Measurements from ENCODE around the gene PPP1R16B. TPM values are rescaled to one million over a fixed set of nuclear protein-coding genes. Genes with fewer than 3 reads are reported as not detected.
"Not testable (repeated sequence)": the region's sequence is repeated elsewhere in the genome, so short reads cannot be mapped to it uniquely, and the experiment has no call there.

The PPP1R16B gene
- total RNA-seq, 5 donors from 2014 or later (not counting 1 experiment from before 2014, with no cell fraction given) = 32.0 to 58.5 (median 50.2) TPM

DNA sequence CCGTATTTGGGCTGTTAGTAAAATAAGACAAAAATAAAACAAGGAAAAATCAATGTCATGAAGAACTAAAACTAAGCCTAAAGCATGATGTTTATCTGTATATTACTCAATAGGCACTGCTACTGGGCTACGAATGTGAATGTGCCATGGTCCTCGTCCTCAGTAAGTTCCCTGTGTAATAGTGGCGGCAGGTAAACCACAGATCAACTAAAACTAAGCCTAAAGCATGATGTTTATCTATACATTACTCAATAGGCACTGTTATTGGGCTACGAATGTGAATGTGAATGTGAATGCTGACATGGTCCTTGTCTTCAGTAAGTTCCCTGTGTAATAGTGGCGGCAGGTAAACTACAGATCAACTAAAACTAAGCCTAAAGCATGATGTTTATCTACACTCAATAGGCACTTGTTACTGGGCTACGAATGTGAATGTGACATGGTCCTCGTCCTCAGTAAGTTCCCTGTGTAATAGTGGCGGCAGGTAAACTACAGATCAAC is 154.7 kb downstream of the PPP1R16B start:
- POLR2A ChIA-PET; H3K9me3 ChIP-seq; H3K36me3 ChIP-seq (ENCODE audit: control insufficient read depth in 2 of 2, extremely low read depth in 1 of 2, insufficient read depth in 1 of 2, low read length in 1 of 2); H3K27ac ChIP-seq (ENCODE audit: low read length); ATAC-seq (replicated peaks in 1 of 4); H3K27ac Mint-ChIP-seq; H3K9me3 Mint-ChIP-seq; DNase-seq; H3K4me3 Mint-ChIP-seq; H3K27me3 Mint-ChIP-seq; H3K4me3 ChIP-seq (ENCODE audit: control insufficient read depth in 1 of 2, extremely low read depth in 1 of 2, low read length in 1 of 2); H3K27me3 ChIP-seq (replicated peaks in 1 of 2; ENCODE audit: control insufficient read depth in 2 of 2, extremely low read depth in 1 of 2, insufficient read depth in 2 of 2, low read length in 1 of 2): not testable (repeated sequence)
- peaks cover 12 to 15% of the 10 kb centered on the region in 2 experiments for H3K4me1 ChIP-seq (ENCODE audit: control insufficient read depth in 1 of 2, extremely low read depth in 1 of 2, insufficient read depth in 2 of 2, low read length in 2 of 2)
- 100% methylated on average over 1 of the region's 9 CpGs for WGBS (ENCODE audit: insufficient coverage)
- CTCF ChIA-PET = interaction anchor here in 1 of 2 donors (1.0 kb wide), 1 partner anchor 18 kb away, joined by 4 read pairs; no protein-coding TSS in a partner anchor
- Mint-ChIP-seq H3K36me3 (peaks cover 12% of the 10 kb centered on the region), H3K4me1 (peaks cover 22 to 30% (median 26%) of the 10 kb centered on the region in 3 donors)

GRCh38 chr20:38961530-38962043 is 156.1 kb downstream of the PPP1R16B start:
- Mint-ChIP-seq H3K9me3 (no peaks in the 10 kb centered on the region), H3K36me3 (peaks cover 17% of the 10 kb centered on the region), H3K4me1 (peaks cover 26 to 33% (median 30%) of the 10 kb centered on the region in 3 donors), H3K27ac (peak overlapping the region; percentile 95), H3K27me3 (no peaks in the 10 kb centered on the region), H3K4me3 (peak overlapping the region; percentile 89 to 98 (median 92))
- Histone ChIP-seq H3K27ac (ENCODE audit: low read length) (peak overlapping the region; percentile 27), H3K4me3 (ENCODE audit: control insufficient read depth in 1 of 2, extremely low read depth in 1 of 2, low read length in 1 of 2) (peak overlapping the region; percentile 74 to 77), H3K4me1 (ENCODE audit: control insufficient read depth in 1 of 2, extremely low read depth in 1 of 2, insufficient read depth in 2 of 2, low read length in 2 of 2) (peaks cover 12 to 15% of the 10 kb centered on the region in 2 experiments), H3K27me3 (replicated peaks in 1 of 2; ENCODE audit: control insufficient read depth in 2 of 2, extremely low read depth in 1 of 2, insufficient read depth in 2 of 2, low read length in 1 of 2) (no peaks in the 10 kb centered on the region), H3K9me3 (no peaks in the 10 kb centered on the region), H3K36me3 (ENCODE audit: control insufficient read depth in 2 of 2, extremely low read depth in 1 of 2, insufficient read depth in 1 of 2, low read length in 1 of 2) (peaks cover 0 to 7% of the 10 kb centered on the region in 2 donors)
- ATAC-seq (replicated peaks in 1 of 4) = no peak
- 13% methylated on average over 11 of the region's 16 CpGs for WGBS (ENCODE audit: insufficient coverage)
- ChIA-PET POLR2A (interaction anchor here in 1 of 2 donors (0.6 kb wide), 2 partner anchors 146 to 471 kb away, joined by 3 read pairs; no protein-coding TSS in a partner anchor), CTCF (interaction anchor here (0.9 to 2.9 kb wide), 6 partner anchors 20 to 172 kb away, joined by 3 to 16 read pairs (median 4); partner anchors contain the start of gene FAM83D (in 1 of the 2))
- DNase-seq = peak in 5 of 35 experiments; percentile 1 to 17 (median 3)

DNA sequence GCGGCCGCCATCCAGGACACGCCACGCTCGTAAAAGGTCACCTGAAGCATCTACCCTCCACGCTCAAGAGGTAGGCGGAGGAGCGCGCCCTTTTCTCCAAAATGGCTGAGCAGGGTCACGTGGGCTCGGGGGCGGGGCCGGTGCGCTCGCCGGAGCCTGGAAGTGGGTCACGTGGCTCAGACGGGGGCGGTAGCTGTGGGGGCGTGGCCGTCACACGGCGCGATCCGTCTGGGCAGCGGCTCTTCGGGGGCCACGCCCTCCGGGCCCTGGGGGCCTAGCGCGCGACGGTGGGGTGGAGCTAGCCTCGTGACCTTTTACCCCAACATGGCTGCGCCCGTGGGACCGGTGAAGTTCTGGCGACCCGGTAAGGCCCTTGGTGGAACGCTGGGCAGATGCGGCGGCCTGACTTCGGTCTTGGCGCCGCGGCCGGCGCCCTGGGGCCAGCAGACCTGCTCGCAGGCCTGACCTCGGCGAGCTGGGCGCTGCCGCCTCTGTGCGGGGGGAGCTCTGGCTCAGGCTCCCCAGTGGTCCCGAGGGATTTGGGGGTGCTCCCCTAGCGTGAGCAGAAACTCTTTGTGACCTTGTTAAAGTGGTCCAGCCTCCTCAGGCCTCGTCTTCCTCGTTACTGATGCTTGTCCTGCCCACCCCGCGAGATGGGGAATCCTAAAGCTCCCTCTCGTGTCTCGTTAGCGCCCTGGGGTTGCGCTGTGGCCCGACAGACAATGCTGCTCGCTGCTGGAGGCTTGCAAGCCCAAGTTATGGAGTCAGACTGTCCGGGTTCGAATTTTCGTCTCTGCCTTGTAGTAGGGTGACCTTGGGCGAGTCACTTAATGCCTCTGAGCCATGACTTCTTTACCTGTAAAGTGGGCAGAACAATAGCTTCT is 156.8 kb downstream of the PPP1R16B start, which contains the start of gene DHX35:
DHX35 (plus strand) TSS at position 301 of the 884 bp plus-strand sequence; CDS start at position 325, 24 bp downstream.
- Mint-ChIP-seq H3K27ac (peak within 1 kb of the TSS; percentile 95), H3K36me3 (peaks cover 17% of the 10 kb centered on the region), H3K27me3 (no peaks in the 10 kb centered on the region), H3K9me3 (no peaks in the 10 kb centered on the region), H3K4me3 (peak within 1 kb of the TSS; percentile 89 to 98 (median 92)), H3K4me1 (peaks cover 26 to 36% (median 33%) of the 10 kb centered on the region in 3 donors)
- ATAC-seq (replicated peaks in 1 of 4) = peak; percentile 97 to 100 (median 99)
- CTCF ChIA-PET = interaction anchor here (0.5 to 2.9 kb wide), 10 partner anchors 33 to 1674 kb away, joined by 3 to 16 read pairs (median 3); partner anchors contain the start of genes ACTR5 (in 1 of the 2) and FAM83D (in 1 of the 2)
- DNase-seq = peak; percentile 97 to 100 (median 99)
- Histone ChIP-seq H3K4me1 (ENCODE audit: control insufficient read depth in 1 of 2, extremely low read depth in 1 of 2, insufficient read depth in 2 of 2, low read length in 2 of 2) (peaks cover 12 to 15% of the 10 kb centered on the region in 2 experiments), H3K9me3 (no peaks in the 10 kb centered on the region), H3K27me3 (replicated peaks in 1 of 2; ENCODE audit: control insufficient read depth in 2 of 2, extremely low read depth in 1 of 2, insufficient read depth in 2 of 2, low read length in 1 of 2) (no peaks in the 10 kb centered on the region), H3K4me3 (ENCODE audit: control insufficient read depth in 1 of 2, extremely low read depth in 1 of 2, low read length in 1 of 2) (peak within 1 kb of the TSS; percentile 74 to 99), H3K36me3 (ENCODE audit: control insufficient read depth in 2 of 2, extremely low read depth in 1 of 2, insufficient read depth in 1 of 2, low read length in 1 of 2) (peaks cover 0 to 7% of the 10 kb centered on the region in 2 donors), H3K27ac (ENCODE audit: low read length) (peak within 1 kb of the TSS; percentile 58)
- under 1% methylated on average over 70 of the region's 70 CpGs for WGBS (ENCODE audit: insufficient coverage)
- POLR2A ChIA-PET = interaction anchor here (0.6 to 0.8 kb wide), 3 partner anchors 10 to 471 kb away, joined by 3 to 10 read pairs (median 3); no protein-coding TSS in a partner anchor

DNA sequence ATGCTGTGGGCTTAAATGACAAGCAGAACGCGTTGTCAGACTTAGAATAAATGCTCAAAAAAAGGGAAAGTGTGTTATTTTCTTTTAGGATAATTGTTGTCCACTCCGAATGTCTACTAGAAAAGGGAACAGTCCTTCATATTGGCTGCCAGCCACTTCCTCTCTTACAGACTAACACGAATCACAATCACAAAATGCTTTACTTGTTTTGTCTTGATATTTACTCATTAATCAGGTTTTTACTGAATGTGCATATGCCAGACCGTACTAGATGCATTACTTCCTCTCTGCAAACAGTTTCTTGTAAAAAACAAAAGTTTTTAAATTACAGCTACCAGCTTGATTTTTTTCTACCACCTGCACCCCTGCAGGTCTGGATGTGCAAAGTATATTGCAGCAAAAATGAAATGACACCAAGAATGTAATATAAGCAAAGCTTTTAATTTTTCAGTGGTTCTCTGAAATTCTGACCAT is 157.5 kb downstream of the PPP1R16B start:
- 0% methylated on average over 1 of the region's 5 CpGs for WGBS (ENCODE audit: insufficient coverage)
- peaks cover 12 to 15% of the 10 kb centered on the region in 2 experiments for H3K4me1 ChIP-seq (ENCODE audit: control insufficient read depth in 1 of 2, extremely low read depth in 1 of 2, insufficient read depth in 2 of 2, low read length in 2 of 2)
- H3K9me3 Mint-ChIP-seq = no peaks in the 10 kb centered on the region

GRCh38 chr20:38963745-38964144 is 158.2 kb downstream of the PPP1R16B start:
- ATAC-seq (replicated peaks in 1 of 4) (no peak), DNase-seq (no peak)
- no peaks in the 10 kb centered on the region for H3K27me3 Mint-ChIP-seq
- peaks cover 12 to 15% of the 10 kb centered on the region in 2 experiments for H3K4me1 ChIP-seq (ENCODE audit: control insufficient read depth in 1 of 2, extremely low read depth in 1 of 2, insufficient read depth in 2 of 2, low read length in 2 of 2)
- no peak overlapping the region for H3K27ac ChIP-seq (ENCODE audit: low read length)
- H3K27ac Mint-ChIP-seq = no peak overlapping the region
- H3K27me3 ChIP-seq (replicated peaks in 1 of 2; ENCODE audit: control insufficient read depth in 2 of 2, extremely low read depth in 1 of 2, insufficient read depth in 2 of 2, low read length in 1 of 2) = no peaks in the 10 kb centered on the region
- no peaks in the 10 kb centered on the region for H3K9me3 ChIP-seq
- H3K9me3 Mint-ChIP-seq = no peaks in the 10 kb centered on the region
- no peak overlapping the region for H3K4me3 Mint-ChIP-seq
- CTCF ChIA-PET = interaction anchor here (0.6 to 2.9 kb wide), 5 partner anchors 9 to 215 kb away, joined by 3 to 16 read pairs (median 3); partner anchors contain the start of genes ACTR5 (in 1 of the 2) and FAM83D (in 1 of the 2)
- H3K36me3 Mint-ChIP-seq = peaks cover 25% of the 10 kb centered on the region
- peaks cover 27 to 36% (median 33%) of the 10 kb centered on the region in 3 donors for H3K4me1 Mint-ChIP-seq
- peaks cover 6 to 12% of the 10 kb centered on the region in 2 donors for H3K36me3 ChIP-seq (ENCODE audit: control insufficient read depth in 2 of 2, extremely low read depth in 1 of 2, insufficient read depth in 1 of 2, low read length in 1 of 2)
- no peak overlapping the region for H3K4me3 ChIP-seq (ENCODE audit: control insufficient read depth in 1 of 2, extremely low read depth in 1 of 2, low read length in 1 of 2)
- POLR2A ChIA-PET = no interaction called here

More for the DNA sequence above, 157.5 kb downstream of the PPP1R16B start:
- DNase-seq = no peak
- Histone ChIP-seq H3K27ac (ENCODE audit: low read length) (peak overlapping the region; percentile 58), H3K27me3 (replicated peaks in 1 of 2; ENCODE audit: control insufficient read depth in 2 of 2, extremely low read depth in 1 of 2, insufficient read depth in 2 of 2, low read length in 1 of 2) (no peaks in the 10 kb centered on the region), H3K36me3 (ENCODE audit: control insufficient read depth in 2 of 2, extremely low read depth in 1 of 2, insufficient read depth in 1 of 2, low read length in 1 of 2) (peaks cover 2 to 10% of the 10 kb centered on the region in 2 donors), H3K4me3 (ENCODE audit: control insufficient read depth in 1 of 2, extremely low read depth in 1 of 2, low read length in 1 of 2) (peak overlapping the region; percentile 74 to 99), H3K9me3 (no peaks in the 10 kb centered on the region)
- Mint-ChIP-seq H3K36me3 (peaks cover 23% of the 10 kb centered on the region), H3K27me3 (no peaks in the 10 kb centered on the region), H3K4me3 (peak overlapping the region; percentile 89 to 98 (median 92)), H3K27ac (peak overlapping the region; percentile 79 to 81), H3K4me1 (peaks cover 27 to 36% (median 33%) of the 10 kb centered on the region in 3 donors)
- ATAC-seq (replicated peaks in 1 of 4) = no peak
- ChIA-PET CTCF (interaction anchor here (0.6 to 2.9 kb wide), 5 partner anchors 37 to 425 kb away, joined by 3 to 16 read pairs (median 4); partner anchors contain the start of genes ACTR5 (in 1 of the 2) and FAM83D (in 1 of the 2)), POLR2A (interaction anchor here in 1 of 2 donors (0.8 kb wide), 1 partner anchor 9 kb away, joined by 10 read pairs; no protein-coding TSS in a partner anchor)

Data from T-cell (primary cell).